ENCODE data around the gene TEDDM1.

DNA sequence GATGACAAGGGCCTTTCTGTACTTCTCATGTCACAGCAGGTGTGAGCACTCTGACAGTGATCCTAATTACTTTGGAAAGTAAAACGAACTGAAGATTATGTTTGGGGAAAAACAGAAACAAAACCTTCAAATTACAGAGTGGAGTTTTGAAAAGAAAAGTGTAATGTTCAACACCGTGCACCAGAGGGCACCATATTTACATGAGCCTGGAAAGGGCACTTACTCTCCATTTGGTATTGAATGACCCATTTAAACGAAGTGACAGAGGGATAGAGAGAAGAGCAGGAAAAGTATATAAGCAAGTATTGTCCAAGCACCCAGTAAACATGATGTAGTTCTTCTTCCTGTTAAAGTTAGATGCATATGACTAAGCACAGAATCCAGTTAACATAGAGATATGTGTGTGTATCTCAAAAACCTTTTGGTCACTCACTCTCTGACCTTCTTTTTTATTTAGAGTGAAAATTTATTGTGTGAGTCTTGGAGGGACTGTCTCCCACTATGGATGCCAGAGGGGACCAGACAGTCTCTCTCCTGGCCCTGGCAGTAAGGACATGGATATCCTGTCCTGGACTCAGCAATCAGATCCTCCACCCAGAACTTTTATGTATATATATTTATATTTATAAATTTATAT, 45.7 kb upstream of the TEDDM1 start:
- no peak for TF ChIP-seq POLR2A (IDR thresholded peaks at IDR 0.05)
- TF ChIP-seq, protein P1, sequence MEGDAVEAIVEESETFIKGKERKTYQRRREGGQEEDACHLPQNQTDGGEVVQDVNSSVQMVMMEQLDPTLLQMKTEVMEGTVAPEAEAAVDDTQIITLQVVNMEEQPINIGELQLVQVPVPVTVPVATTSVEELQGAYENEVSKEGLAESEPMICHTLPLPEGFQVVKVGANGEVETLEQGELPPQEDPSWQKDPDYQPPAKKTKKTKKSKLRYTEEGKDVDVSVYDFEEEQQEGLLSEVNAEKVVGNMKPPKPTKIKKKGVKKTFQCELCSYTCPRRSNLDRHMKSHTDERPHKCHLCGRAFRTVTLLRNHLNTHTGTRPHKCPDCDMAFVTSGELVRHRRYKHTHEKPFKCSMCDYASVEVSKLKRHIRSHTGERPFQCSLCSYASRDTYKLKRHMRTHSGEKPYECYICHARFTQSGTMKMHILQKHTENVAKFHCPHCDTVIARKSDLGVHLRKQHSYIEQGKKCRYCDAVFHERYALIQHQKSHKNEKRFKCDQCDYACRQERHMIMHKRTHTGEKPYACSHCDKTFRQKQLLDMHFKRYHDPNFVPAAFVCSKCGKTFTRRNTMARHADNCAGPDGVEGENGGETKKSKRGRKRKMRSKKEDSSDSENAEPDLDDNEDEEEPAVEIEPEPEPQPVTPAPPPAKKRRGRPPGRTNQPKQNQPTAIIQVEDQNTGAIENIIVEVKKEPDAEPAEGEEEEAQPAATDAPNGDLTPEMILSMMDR (IDR thresholded peaks at IDR 0.05): peak in 5 of 6 experiments; percentile 2 to 83 (median 78)

Data from Peyer's patch (tissue), 4 donors.